GM12864 (cell line): ENCODE results near the gene ACTN2.

Experiments
- DNase-seq: peaks from one replicate; pipeline ENCODE4 v3.0.0-alpha.2; 2011; ENCODE audit warnings: low read depth
- H3K4me3 ChIP-seq: 2 replicates; pipeline ENCODE4 v1.5.1; 2011; ENCODE audit warnings: mild to moderate bottlenecking, low read depth, low read length, control low read depth
- CTCF ChIP-seq: IDR thresholded peaks from 2 replicates; pipeline ENCODE4 v1.5.1; 2011; ENCODE audit warnings: low read depth, mild to moderate bottlenecking, moderate library complexity, low read length, control low read depth, inconsistent platforms; ENCODE audit errors: missing control alignments

The ACTN2 gene

GRCh38 chr1:236702791-236703394 lies 16.6 kb downstream of the ACTN2 start:
- DNase-seq: no peak
- no peak for TF ChIP-seq CTCF
- no peak overlapping the region for H3K4me3 ChIP-seq

- no peak overlapping the region for H3K4me3 ChIP-seq
- no peak for TF ChIP-seq CTCF
- DNase-seq: no peak
These were observed 19.5 kb downstream of the ACTN2 start for GRCh38 chr1:236705771-236706170.

- no peak for DNase-seq
- no peak for TF ChIP-seq CTCF
- no peak overlapping the region for H3K4me3 ChIP-seq
These were observed 19.9 kb downstream of the ACTN2 start for GRCh38 chr1:236706183-236706582.

- no peak for TF ChIP-seq CTCF
- DNase-seq: no peak
- no peak overlapping the region for H3K4me3 ChIP-seq
These were observed 24.1 kb downstream of the ACTN2 start for GRCh38 chr1:236710328-236710892.

GRCh38 chr1:236716160-236716559 lies 29.9 kb downstream of the ACTN2 start:
- H3K4me3 ChIP-seq: no peak overlapping the region
- no peak for TF ChIP-seq CTCF
- DNase-seq: no peak

DNA sequence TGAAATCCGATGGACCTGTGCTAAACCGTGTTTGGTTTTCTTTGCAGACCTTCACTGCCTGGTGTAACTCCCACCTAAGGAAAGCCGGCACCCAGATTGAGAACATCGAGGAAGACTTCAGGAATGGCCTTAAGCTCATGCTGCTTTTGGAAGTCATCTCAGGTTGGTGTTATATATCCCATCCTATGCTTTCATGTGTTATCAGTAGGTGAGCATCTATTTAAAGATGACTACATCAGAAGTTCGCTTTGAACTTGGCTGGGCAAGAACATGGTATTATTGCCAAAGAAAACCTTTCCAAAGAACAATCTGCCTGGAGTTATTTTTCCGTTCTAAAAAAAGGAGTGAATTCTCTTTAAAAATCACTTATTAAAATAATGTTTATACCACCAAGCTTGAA lies 31.5 kb downstream of the ACTN2 start:
- no peak for DNase-seq
- no peak for TF ChIP-seq CTCF
- H3K4me3 ChIP-seq: no peak overlapping the region

- DNase-seq: no peak
- no peak overlapping the region for H3K4me3 ChIP-seq
- TF ChIP-seq CTCF: no peak
These were observed 32.0 kb downstream of the ACTN2 start for GRCh38 chr1:236718328-236718727.
